HG03565 (cell line): Measurements from ENCODE around the gene ANTXR1.

ENCODE experiments used
- ATAC-seq: cut with Tn5 transposase; IDR thresholded peaks from one replicate; pipeline ENCODE4 v1.9.1; 2021; ENCODE audit warnings: mild to moderate bottlenecking, moderate library complexity; ENCODE audit not compliant: unreplicated experiment

ANTXR1 gene

DNA sequence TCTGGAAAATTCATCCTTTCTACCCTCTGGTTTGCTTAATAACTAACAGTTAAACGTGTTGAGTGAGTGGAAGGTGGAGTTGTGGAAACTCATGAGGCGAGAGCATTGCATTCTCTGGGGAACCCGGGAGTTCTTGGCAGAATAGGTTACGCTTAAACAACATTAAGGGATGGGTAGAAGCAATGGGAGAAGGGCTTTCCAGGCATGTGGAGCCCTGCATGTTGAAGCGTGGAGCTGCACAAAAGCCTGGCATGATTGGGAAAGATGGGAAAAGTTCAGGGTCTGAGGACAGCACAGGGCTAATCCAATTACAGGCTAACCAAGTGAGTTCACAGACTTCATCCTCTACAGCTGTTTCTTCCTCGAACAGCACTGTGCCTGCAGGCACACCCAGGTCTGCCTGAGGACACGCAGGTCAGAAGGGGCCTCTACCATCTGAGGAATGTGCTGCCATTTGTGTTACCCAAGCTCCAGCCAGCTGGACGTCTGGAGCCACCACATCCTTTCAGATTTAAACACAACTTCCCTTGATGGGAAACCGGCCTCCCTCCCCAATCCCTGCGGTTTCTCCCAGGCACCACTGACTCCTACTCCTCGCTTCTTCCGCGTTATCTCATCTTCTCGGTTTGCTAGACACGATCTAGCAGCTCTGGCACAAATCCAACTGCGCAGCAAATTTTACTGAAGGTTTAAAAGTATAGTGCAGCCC, 164.2 kb downstream of the ANTXR1 start:
- no peak for ATAC-seq

DNA sequence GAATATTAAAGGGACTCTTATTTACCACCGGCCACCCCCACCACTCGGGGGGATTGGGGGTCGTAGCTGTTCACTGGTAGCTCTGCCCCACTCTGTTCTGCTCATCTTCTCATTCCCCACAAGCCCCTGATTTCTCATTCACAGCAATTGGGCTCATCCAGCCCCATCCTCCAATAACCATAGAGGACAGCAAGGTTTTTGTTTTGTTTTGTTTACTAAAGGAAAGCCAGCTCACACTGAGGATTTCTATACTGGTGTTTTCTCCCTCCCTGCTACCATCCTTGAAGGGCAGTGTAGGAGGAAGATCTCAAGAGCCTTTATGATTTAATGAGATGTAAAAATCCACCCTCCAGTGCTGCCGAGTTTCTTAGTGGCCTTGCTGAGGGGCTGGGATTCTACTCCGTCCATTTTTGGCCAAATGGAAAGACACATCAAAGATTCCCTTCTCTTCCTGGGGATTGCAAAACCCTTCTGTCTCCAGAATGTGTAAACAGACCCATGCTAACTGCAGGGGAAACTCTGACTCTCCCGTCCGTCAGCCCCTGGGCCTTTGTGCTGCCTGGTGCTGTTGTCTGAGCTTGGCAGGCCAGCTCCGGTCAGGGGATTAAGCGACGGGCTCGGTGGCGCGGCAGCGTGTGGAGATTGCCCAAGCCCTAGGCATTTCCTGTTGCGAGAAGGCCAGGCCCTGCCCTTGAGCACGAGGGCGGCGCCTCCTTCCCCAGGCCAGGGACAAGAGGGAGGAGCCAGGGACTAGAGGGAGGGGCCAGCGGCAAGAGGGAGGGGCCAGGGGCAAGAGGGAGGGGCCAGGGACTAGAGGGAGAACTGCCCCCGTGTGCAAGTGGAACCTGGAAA, 165.0 kb downstream of the ANTXR1 start:
- no peak for ATAC-seq

GRCh38 chr2:69178756-69179155, 165.8 kb downstream of the ANTXR1 start:
- ATAC-seq = no peak

- ATAC-seq = no peak
These were observed 167.2 kb downstream of the ANTXR1 start for GRCh38 chr2:69180227-69180626.

- ATAC-seq = no peak
These were observed 168.0 kb downstream of the ANTXR1 start for GRCh38 chr2:69180974-69181373.

- ATAC-seq = no peak
These were observed 168.9 kb downstream of the ANTXR1 start for GRCh38 chr2:69181806-69182427.

DNA sequence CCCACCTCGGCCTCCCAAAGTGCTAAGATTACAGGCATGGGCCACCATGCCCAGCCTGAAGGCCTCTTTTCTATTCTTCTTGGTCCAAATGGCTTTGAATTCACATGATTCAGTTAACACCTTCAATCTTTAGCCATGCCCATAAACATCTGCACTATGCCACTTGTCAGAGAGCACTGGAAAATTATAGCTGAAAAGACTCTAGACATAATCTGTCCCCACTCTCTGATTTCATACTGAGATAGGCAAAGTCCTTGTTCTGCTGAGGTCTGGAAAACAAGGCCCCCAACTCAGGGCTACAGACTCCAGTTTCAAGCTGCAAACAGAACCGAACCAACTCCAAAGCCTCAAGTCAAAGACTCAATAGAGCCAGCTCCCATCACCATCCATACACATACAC, 170.7 kb downstream of the ANTXR1 start:
- ATAC-seq = no peak

GRCh38 chr2:69184224-69184623, 171.2 kb downstream of the ANTXR1 start:
- ATAC-seq = no peak

- ATAC-seq = no peak
These were observed 172.8 kb downstream of the ANTXR1 start for GRCh38 chr2:69185807-69186206.

GRCh38 chr2:69186614-69187013, 173.6 kb downstream of the ANTXR1 start:
- ATAC-seq = no peak

GRCh38 chr2:69188182-69188900, 175.4 kb downstream of the ANTXR1 start:
- no peak for ATAC-seq

GRCh38 chr2:69190743-69191404, 177.9 kb downstream of the ANTXR1 start:
- ATAC-seq = no peak

GRCh38 chr2:69191634-69192033, 178.7 kb downstream of the ANTXR1 start:
- no peak for ATAC-seq

DNA sequence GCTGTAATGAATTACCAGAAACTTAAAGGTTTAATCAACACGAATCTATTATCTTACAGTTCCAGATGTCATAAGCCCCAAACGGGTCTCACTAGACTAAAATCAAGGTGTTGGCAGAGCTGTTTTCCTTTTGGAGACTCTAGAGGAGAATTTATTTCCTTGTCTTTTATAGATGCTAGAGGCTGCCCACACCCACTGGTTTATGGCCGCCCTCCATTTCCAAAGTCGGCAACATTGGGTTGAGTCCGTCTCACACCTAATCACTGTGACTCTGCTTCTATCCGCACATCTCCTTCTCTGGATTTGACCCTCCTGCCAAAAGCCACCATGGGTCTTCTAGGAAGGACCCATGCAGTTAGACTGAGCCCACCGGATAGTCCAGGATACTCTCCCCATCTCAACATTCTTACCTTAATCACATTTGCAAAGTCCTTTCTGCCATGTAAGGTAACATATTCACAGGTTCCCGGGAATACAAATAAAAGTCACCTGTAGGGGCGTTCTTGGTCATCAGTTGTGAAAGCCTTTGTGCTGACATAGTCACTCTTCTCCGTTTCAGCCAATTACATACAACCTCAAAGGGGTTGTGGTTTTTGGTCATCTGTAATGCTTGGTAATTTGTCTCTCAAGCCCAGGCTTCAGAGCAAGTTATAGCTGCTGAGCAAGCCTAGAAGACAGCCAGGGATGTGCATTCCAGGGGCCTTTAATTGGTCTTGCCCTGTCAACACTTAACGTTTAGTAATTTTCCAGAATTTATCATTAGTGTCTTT, 179.4 kb downstream of the ANTXR1 start:
- ATAC-seq = no peak

GRCh38 chr2:69195706-69196105, 182.7 kb downstream of the ANTXR1 start:
- ATAC-seq = no peak

DNA sequence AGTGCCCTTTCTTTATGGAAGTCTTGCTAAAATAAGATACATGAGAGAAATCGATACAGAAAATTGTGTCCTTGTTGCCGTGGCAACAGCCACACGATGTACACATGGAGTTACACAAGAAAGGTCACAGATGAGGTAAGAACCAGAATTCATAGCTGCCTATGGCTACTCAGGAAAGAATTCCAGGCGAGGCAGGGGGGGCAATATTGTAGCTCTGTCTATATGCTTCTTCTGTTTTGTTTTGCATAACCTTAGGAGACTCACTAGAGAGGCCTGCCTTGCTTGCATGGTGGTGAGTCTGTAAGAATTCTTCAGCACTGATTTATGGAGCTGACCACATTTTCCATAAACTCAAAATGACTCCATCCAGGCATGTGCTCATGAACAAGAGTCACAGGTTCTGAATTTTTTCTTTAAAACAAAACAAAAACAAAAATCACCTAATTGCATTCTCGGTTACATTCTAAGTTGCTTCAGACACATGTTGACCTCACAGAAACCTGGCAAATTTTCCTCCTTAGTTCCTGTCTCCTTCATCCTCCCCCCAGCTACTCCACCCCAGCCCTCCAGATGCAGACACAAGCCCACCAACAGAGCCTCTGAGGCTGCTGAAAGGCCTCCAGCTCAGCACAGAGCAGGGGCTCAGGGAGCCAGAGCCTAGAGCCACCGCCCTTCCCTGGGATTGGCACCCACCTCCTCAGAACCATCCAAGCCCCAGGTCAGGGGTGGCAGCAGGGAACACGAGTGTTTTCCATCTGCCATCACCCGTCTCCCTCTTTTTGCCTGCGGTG, 183.5 kb downstream of the ANTXR1 start:
- no peak for ATAC-seq

DNA sequence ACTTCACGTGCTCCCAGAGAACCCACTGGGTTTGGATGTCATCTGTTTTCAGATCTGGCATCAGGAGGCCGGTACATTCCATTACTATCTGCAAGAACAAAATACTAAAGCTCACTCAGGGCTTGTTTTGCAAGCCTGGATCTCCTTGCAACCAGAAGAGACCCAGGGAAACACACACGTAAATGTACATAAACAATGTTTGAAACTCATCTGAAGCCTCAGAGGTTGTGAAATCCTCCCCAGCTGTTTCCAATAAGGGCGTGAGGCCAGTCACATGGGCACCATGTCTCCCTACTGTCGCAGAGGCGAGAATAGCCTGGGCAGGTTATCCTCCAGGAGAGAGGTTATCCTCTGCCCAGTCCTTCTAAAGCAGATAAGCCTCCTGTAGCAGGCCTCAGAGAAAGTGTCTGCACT, 187.1 kb downstream of the ANTXR1 start:
- ATAC-seq = no peak

- ATAC-seq = no peak
These were observed 188.3 kb downstream of the ANTXR1 start for GRCh38 chr2:69201259-69201658.

GRCh38 chr2:69202327-69202726, 189.3 kb downstream of the ANTXR1 start:
- ATAC-seq = no peak
